GM21529 (cell line): Measurements from ENCODE around the gene CA4.

ENCODE experiments used
- ATAC-seq: cut with Tn5 transposase; IDR thresholded peaks from one replicate; pipeline ENCODE4 v1.9.1; 2021; ENCODE audit not compliant: unreplicated experiment

CA4 gene

GRCh38 chr17:60154616-60155426 lies 5.0 kb downstream of the CA4 start:
- ATAC-seq: no peak

DNA sequence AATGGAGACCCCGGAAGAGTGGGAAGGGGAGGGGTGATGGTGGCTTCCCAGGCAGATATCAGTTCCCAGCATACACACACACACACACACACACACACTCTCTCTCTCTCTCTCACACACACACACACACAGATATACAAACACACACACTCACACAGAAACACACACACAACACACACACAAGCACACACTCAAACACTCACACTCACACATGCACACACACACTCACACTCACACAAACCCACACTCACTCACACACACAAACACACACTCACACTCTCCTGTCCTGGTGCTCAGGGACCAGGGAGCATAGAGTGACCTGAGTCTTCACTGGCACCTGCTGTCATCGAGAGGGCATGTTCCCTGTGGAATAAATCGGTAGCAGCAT lies 5.6 kb downstream of the CA4 start:
- ATAC-seq: no peak

DNA sequence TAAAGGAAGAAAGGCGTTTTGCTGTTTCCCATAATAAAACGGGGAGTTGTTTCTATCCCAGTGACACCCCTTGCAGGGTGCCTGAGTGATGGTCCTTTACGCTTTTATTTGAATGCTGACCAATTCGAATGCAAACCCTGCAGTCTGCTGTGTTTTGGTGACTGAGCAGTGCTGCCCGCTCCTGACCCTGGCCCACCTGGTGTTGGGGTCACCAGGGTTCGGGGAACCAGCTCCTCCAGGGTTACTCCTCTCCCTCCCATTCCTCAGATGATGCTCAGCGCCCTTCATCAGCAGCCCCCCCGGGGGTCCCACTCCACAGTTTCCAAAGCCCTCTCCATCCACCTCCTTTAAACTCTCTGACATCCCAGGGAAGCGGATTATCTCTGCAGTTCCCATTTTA lies 6.0 kb downstream of the CA4 start:
- ATAC-seq: no peak

GRCh38 chr17:60156746-60157145 lies 7.0 kb downstream of the CA4 start:
- no peak for ATAC-seq

DNA sequence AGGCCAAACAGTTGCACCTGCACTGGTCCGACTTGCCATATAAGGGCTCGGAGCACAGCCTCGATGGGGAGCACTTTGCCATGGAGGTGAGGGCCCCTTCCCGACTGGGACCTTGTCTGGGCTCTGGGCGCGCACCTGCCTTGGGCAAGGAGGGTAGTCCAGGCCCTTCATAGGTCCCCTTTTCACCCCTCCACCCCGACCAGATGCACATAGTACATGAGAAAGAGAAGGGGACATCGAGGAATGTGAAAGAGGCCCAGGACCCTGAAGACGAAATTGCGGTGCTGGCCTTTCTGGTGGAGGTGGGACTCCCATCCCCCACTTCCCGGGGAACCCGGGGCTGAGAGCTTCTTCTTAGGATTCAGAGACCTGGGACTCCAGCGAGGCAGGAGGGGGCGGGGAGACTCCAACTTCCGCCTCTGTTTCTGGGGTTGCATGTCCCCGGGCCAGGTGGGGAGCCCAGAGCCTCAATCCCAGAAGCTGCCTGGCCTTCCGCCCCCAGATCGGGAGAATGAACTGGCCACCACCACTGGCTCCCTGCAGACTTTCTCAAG lies 7.8 kb downstream of the CA4 start:
- no peak for ATAC-seq

DNA sequence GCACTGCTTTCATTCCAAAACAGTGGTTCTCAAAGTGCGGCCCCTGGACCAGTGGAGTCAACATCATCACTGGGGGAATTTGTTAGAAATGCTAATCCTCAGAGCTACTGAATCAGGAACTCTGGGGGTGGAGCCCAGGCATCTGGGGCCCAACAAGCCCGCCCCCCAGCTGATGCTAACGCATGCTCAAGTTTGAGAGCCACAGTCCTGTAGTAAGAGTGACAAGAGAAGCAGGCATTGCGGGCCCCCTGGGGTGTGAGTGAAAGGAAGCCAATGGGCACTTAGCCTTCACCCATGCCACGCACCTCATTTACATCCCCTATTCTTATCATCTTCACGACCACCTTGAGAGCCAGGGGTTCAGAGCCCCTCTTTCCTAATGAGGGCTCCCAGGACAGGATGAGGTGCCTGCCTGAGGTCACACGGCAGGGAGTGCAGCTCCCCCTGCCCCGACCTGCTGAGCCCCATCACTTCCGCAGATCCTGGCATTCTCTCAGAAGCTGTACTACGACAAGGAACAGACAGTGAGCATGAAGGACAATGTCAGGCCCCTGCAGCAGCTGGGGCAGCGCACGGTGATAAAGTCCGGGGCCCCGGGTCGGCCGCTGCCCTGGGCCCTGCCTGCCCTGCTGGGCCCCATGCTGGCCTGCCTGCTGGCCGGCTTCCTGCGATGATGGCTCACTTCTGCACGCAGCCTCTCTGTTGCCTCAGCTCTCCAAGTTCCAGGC lies 9.1 kb downstream of the CA4 start:
- ATAC-seq: no peak

- ATAC-seq: no peak
Observed at GRCh38 chr17:60159479-60159866, 9.7 kb downstream of the CA4 start.

- ATAC-seq: no peak
Observed at GRCh38 chr17:60160829-60161501, 11.2 kb downstream of the CA4 start.

DNA sequence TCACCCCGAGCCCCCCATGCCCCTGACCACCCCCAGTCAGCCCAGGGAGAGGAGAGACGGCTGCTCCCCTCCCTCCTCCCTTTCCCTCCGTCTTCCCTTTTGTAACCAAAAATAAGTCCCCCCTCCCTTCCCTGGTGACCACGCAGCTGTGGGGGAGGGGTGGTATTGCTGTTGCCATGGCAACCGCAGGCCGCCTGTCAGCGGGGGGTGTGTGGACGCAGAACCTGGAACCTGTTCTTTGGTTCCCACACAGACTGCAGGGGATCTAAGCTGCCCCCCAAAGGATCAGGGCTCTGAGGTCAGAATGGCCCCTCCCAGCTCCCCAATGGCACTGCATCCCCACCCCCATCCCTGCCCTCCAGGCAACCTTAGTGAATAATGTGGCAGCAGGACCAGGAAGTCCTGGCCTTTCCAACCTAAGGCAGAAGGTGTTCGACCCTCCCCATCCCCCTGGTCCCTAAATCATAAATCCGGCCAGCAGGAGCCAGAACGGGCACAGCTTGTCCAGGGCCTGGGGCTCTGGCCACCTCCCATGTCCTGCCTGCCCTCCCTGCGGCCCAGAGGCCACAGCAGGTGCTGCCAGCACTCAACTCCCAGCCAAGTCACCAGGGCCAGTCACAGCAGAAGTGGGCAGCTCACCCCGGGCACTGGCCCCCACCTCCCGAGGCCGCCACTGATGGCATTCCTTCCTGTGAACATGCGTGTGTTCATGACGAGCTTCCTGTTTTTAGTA lies 12.0 kb downstream of the CA4 start:
- ATAC-seq: no peak

GRCh38 chr17:60163108-60163784 lies 13.5 kb downstream of the CA4 start:
- ATAC-seq: no peak

- no peak for ATAC-seq
Observed at GRCh38 chr17:60164164-60164563, 14.4 kb downstream of the CA4 start.

DNA sequence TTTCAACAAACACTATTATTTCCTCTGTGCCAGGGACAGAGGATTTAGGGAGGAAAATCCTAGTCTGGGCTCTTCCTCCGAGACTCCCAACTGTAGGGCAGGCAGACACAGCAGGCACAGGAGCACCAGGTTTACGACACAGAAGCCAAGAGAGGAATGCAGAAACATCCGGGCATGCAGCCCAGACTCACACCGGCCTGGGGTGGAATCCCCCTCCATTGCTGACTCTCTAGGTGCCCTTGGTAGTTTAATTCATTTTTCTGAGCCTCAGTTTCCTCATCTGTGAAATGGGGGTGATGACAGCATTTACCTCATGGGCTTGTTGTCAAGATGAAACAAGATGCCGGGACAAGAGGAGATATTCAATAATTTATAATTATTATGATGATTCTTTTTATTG lies 14.9 kb downstream of the CA4 start:
- ATAC-seq: no peak

- ATAC-seq: no peak
Observed at GRCh38 chr17:60165223-60165622, 15.4 kb downstream of the CA4 start.

DNA sequence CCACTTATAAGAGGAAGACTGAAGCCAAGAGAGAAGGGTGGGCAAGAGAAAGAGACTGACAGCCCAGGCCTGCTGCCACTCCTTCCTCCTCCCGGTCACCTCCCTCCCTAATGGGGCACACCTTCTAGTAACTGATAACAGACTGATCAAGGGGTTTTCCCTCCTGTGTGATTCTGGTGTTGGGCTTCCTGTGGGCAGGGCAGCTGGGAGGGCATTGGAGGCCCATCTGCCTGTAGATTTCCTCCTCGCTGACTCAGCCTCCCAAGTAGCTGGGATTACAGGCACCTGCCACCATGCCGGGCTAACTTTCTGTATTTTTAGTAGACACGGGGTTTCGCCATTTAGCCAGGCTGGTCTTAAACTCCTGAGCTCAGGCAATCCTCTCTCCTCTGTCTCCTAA lies 16.2 kb downstream of the CA4 start:
- ATAC-seq: no peak

GRCh38 chr17:60167065-60167741 lies 17.4 kb downstream of the CA4 start:
- no peak for ATAC-seq

DNA sequence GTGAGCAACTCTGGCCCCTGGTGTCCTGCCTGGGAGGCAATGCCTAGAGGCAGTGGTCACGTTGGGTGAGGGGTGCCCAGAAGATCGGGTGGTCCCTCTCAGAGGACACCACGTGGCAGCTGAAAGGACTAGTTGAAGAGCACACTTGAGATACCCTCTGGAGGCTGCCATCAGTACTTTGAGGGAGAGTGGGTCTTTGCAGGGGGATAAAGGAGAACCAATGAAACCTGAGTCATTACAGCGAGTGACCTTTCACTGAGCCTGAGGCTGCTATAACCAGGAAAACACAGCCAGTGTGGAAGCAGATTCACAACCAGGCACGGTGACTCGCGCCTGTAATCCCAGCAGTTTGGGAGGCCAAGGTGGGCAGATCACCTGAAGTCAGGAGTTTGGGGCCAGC lies 18.9 kb downstream of the CA4 start:
- no peak for ATAC-seq

GRCh38 chr17:60169921-60170817 lies 20.4 kb downstream of the CA4 start:
- no peak for ATAC-seq

DNA sequence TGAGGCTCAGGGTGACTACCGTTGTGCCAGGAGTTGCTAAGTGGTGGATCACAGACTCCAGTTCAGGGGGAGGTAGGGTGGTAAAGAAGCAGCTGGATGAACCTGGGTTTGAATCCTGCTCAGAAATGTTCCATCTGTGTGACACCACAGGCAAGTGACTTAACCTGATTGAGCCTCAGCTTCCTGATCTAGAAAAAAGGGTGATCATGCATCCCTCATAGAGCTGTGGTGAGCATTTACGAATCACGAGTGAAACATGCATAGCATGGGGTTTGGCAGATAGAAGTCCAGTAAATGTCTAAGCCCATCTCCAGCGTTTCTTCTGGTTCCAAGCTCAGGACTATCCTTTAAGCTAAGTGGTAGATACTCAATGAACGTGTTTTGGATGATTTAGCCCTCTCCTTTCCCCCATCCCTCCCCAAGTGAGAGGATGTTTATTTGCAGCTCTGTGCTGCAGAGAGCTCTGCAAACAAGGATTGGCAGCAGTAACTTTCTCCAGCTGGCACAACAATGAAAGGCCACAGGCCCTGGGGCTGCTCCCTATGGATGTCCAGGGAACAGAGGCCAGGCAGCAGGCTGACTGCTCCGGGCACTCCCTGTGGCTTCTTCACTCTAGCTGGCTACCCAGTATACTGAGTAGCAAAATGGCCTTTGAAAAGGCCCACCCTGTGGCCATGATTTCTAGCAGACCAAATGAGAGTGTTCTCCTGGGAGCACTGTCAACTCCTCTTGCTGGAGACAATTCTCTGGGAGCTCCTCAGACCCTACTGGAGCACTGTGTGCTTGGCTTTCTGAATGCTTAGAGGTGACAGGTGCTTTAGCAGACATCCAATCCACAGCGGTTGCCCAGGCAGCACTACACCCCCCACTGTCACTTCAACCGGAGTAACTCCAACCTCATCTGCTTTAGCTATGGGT lies 21.3 kb downstream of the CA4 start:
- no peak for ATAC-seq
